ENCODE measurements around the gene CFAP20.

Gene CFAP20

GRCh38 chr16:58116081-58116480 is 13.1 kb downstream of the CFAP20 start:
- no peak overlapping the region for H3K9ac ChIP-seq (ENCODE audit: low read depth, low read length)
- no peaks in the 10 kb centered on the region for H3K9me3 ChIP-seq (ENCODE audit: control insufficient read depth, insufficient read depth, low read length)
- peaks cover 22% of the 10 kb centered on the region for H3K36me3 ChIP-seq (ENCODE audit: insufficient read depth, low read length)
- peaks cover 4% of the 10 kb centered on the region for H3K4me1 ChIP-seq (ENCODE audit: insufficient read depth, low read length)

DNA sequence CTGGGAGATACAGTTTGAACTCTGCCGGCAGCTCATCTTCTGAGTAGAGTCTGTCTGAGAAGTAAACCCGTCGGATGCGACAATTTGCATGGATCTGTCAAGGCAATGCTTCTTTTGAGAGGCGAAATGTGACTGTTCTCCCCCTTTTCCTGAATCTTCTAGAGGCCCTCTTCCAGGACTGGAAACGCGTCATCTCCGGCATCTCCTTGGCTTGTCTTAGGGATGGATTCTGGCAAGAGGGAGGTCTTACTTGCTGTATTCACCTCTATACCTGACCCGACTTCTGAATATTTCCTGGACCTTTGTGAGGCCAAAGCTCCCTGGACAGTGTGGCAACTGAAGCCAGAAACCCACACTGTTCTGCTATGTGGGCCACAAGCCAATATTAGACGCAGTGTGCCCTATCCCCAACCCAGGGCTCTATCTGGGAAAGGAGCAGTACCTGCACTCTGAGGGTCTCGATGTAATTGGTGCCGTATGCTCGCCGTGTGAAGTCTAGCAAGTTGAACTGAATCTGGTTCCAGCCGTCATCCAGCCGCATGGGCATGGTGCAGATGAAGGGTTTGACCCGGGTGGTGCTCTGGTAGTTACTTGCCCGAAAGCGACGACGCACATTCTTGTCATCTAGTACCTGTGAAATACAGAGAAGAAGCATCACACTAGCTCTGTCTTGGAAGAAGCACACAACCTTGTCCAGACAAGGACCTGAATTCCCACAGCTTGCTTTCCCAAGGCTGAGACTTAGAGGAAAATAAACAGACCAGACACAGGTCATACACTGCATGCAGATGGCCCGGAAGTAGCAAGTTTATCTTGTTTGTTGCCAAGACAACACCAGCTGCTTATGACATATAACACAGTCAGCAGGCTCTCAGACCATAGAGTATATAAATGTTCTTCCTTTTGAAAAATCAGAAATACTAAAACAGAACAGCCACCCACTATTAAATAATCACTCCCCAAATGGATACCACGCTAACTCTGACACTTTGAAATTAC is 14.1 kb downstream of the CFAP20 start:
- Histone ChIP-seq H3K9me3 (ENCODE audit: control insufficient read depth, insufficient read depth, low read length) (no peaks in the 10 kb centered on the region), H3K9ac (ENCODE audit: low read depth, low read length) (no peak overlapping the region), H3K4me1 (ENCODE audit: insufficient read depth, low read length) (peaks cover 13% of the 10 kb centered on the region), H3K36me3 (ENCODE audit: insufficient read depth, low read length) (peaks cover 22% of the 10 kb centered on the region)

- Histone ChIP-seq H3K4me1 (ENCODE audit: insufficient read depth, low read length) (peaks cover 22% of the 10 kb centered on the region), H3K36me3 (ENCODE audit: insufficient read depth, low read length) (peaks cover 20% of the 10 kb centered on the region), H3K9me3 (ENCODE audit: control insufficient read depth, insufficient read depth, low read length) (no peaks in the 10 kb centered on the region), H3K9ac (ENCODE audit: low read depth, low read length) (no peak overlapping the region)
These were observed 17.9 kb downstream of the CFAP20 start for GRCh38 chr16:58111302-58111627.

DNA sequence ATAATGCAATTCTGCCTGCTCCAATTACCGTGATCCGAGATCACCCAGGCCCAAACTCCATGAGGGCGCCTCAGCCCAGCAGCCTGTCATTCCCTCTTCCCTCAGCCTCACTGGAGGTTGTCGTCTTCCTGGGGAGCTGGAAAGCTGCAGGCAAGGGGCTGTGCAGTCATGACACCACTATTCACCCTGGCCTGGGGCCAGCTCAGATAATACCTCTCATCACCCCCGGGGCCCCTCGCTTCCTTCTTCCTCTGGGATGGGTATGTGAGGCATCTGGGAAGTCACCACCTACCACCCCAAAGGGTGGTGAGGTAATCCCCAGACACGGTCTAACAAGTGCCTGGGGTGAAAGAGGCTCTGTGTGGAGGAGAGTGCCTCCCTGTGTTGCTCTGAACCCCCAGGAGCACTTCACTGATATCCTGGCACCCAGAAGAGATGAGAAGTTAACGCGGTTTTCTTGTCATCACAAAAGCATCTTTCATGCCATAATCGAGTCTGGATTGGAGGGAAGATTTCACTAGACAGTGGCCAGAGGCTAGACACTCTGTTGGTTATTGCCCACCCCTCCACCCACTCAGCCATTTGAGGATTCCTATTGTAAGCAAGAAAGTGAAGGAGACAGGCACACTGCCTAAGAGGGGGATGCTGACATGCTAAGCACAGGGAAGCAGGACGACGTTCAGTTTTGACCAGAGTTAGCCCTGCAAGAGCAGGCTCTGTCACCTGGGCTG is 18.4 kb downstream of the CFAP20 start:
- peaks cover 14% of the 10 kb centered on the region for H3K36me3 ChIP-seq (ENCODE audit: insufficient read depth, low read length)
- H3K9ac ChIP-seq (ENCODE audit: low read depth, low read length): no peak overlapping the region
- H3K9me3 ChIP-seq (ENCODE audit: control insufficient read depth, insufficient read depth, low read length): no peaks in the 10 kb centered on the region
- peaks cover 22% of the 10 kb centered on the region for H3K4me1 ChIP-seq (ENCODE audit: insufficient read depth, low read length)

GRCh38 chr16:58109881-58110280 is 19.3 kb downstream of the CFAP20 start:
- H3K9me3 ChIP-seq (ENCODE audit: control insufficient read depth, insufficient read depth, low read length): no peaks in the 10 kb centered on the region
- no peak overlapping the region for H3K9ac ChIP-seq (ENCODE audit: low read depth, low read length)
- peaks cover 22% of the 10 kb centered on the region for H3K4me1 ChIP-seq (ENCODE audit: insufficient read depth, low read length)
- H3K36me3 ChIP-seq (ENCODE audit: insufficient read depth, low read length): peaks cover 10% of the 10 kb centered on the region

DNA sequence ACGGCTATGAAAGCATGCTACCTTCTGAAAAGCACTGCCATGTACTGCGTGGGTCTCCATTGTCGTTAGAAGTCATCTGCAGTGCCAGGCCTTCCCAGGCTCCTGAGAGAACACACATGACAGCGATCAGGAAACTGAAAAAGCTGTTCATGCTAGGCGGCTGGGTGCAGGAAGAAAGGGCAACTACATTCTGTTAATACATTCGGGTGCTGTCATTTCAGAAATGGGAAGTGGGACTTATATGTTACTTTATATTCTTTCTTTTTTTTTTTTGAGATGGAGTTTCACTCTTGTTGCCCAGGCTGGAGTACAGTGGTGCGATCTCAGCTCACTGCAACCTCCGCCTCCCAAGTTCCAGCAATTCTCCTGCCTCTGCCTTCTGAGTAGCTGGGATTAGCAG is 19.9 kb downstream of the CFAP20 start:
- H3K9ac ChIP-seq (ENCODE audit: low read depth, low read length): no peak overlapping the region
- no peaks in the 10 kb centered on the region for H3K9me3 ChIP-seq (ENCODE audit: control insufficient read depth, insufficient read depth, low read length)
- H3K36me3 ChIP-seq (ENCODE audit: insufficient read depth, low read length): peaks cover 5% of the 10 kb centered on the region
- peaks cover 22% of the 10 kb centered on the region for H3K4me1 ChIP-seq (ENCODE audit: insufficient read depth, low read length)

GRCh38 chr16:58107709-58108108 is 21.5 kb downstream of the CFAP20 start:
- Histone ChIP-seq H3K36me3 (ENCODE audit: insufficient read depth, low read length) (no peaks in the 10 kb centered on the region), H3K9ac (ENCODE audit: low read depth, low read length) (no peak overlapping the region), H3K4me1 (ENCODE audit: insufficient read depth, low read length) (peaks cover 22% of the 10 kb centered on the region), H3K9me3 (ENCODE audit: control insufficient read depth, insufficient read depth, low read length) (no peaks in the 10 kb centered on the region)

GRCh38 chr16:58107228-58107627 is 22.0 kb downstream of the CFAP20 start:
- Histone ChIP-seq H3K9me3 (ENCODE audit: control insufficient read depth, insufficient read depth, low read length) (no peaks in the 10 kb centered on the region), H3K4me1 (ENCODE audit: insufficient read depth, low read length) (peaks cover 22% of the 10 kb centered on the region)

GRCh38 chr16:58105631-58106030 is 23.6 kb downstream of the CFAP20 start:
- Histone ChIP-seq H3K4me1 (ENCODE audit: insufficient read depth, low read length) (peaks cover 13% of the 10 kb centered on the region), H3K9ac (ENCODE audit: low read depth, low read length) (no peak overlapping the region), H3K36me3 (ENCODE audit: insufficient read depth, low read length) (no peaks in the 10 kb centered on the region), H3K9me3 (ENCODE audit: control insufficient read depth, insufficient read depth, low read length) (no peaks in the 10 kb centered on the region)

More at GRCh38 chr16:58107228-58107627, 22.0 kb downstream of the CFAP20 start:
- H3K36me3 ChIP-seq (ENCODE audit: insufficient read depth, low read length): no peaks in the 10 kb centered on the region
- no peak overlapping the region for H3K9ac ChIP-seq (ENCODE audit: low read depth, low read length)

DNA sequence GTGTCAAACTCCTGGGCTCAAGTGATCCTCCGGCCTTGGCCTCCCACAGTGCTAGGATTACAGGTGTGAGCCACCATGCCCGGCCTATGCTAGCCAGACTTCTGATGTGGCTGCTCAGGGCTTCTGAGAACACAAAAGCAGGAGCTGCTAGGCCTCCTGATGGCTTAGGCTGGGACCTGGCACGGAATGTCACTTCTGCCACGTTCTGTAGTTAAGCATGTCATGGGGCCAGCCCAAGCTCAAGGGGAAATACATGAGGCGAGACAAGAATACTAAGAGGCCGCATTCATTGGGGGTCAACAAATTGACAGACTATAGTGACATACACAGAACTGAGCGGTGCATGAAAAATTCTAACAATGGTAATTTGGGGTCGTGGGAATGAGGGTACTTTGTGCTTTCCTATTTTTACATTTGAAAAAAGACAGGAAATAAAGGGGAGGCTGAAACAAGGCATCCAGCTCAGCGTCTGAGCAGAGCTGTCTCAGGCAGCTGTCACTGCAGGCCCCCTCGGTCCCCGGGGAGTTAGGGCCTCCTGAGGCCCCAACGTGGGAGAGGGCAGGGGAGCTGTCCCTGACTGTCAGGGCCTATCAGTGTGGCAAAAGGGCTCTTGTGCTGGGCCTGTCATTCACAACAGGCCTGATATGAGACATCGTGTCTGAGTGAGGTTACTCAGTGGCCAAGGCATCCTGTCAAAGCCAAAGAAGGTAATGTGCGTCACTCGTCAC is 26.4 kb downstream of the CFAP20 start:
- Histone ChIP-seq H3K9ac (ENCODE audit: low read depth, low read length) (no peak overlapping the region), H3K9me3 (ENCODE audit: control insufficient read depth, insufficient read depth, low read length) (no peaks in the 10 kb centered on the region), H3K36me3 (ENCODE audit: insufficient read depth, low read length) (no peaks in the 10 kb centered on the region), H3K4me1 (ENCODE audit: insufficient read depth, low read length) (peaks cover 4% of the 10 kb centered on the region)

DNA sequence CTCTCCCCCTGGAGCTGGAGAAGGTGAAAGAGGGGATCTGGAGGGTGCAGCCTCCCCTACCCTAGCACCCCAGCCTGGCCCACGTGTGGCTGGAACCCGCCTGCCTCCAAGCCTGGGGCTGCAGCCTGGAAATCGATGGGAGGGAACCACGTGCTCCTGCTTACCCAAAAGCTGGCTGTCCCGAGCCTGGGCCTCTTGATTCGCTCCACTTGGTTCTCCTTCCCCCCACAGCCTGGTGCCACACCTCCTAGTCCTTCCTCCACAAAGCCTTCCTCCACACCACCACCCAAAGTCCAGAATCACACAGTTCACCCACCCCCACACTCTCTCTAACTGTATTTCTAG is 29.3 kb downstream of the CFAP20 start:
- Histone ChIP-seq H3K36me3 (ENCODE audit: insufficient read depth, low read length) (no peaks in the 10 kb centered on the region), H3K9ac (ENCODE audit: low read depth, low read length) (no peak overlapping the region), H3K9me3 (ENCODE audit: control insufficient read depth, insufficient read depth, low read length) (no peaks in the 10 kb centered on the region), H3K4me1 (ENCODE audit: insufficient read depth, low read length) (peaks cover 8% of the 10 kb centered on the region; the same call in 1 of the 2 replicates)

- H3K36me3 ChIP-seq (ENCODE audit: insufficient read depth, low read length): no peaks in the 10 kb centered on the region
- peaks cover 8% of the 10 kb centered on the region; the same call in 1 of the 2 replicates for H3K4me1 ChIP-seq (ENCODE audit: insufficient read depth, low read length)
- H3K9ac ChIP-seq (ENCODE audit: low read depth, low read length): no peak overlapping the region
These were observed 29.9 kb downstream of the CFAP20 start for GRCh38 chr16:58099097-58099955.

GRCh38 chr16:58098207-58099096 is 30.7 kb downstream of the CFAP20 start:
- Histone ChIP-seq H3K9me3 (ENCODE audit: control insufficient read depth, insufficient read depth, low read length) (no peaks in the 10 kb centered on the region), H3K4me1 (ENCODE audit: insufficient read depth, low read length) (peaks cover 8% of the 10 kb centered on the region; the same call in 1 of the 2 replicates), H3K36me3 (ENCODE audit: insufficient read depth, low read length) (no peaks in the 10 kb centered on the region), H3K9ac (ENCODE audit: low read depth, low read length) (no peak overlapping the region)

More at GRCh38 chr16:58099097-58099955, 29.9 kb downstream of the CFAP20 start:
- H3K9me3 ChIP-seq (ENCODE audit: control insufficient read depth, insufficient read depth, low read length): no peaks in the 10 kb centered on the region

Measured in ES-I3 (cell line).